GM12878 (cell line): ENCODE data around the gene ACAT2. TPM values are rescaled to one million over a fixed set of nuclear protein-coding genes. Genes with fewer than 3 reads are reported as not detected.

Experiments
- ATAC-seq: fragments of 200-7000 bp; cut with Tn5 transposase; 3 replicates; pipeline ENCODE4 v1.9.1; 2020; ENCODE audit warnings: mild to moderate bottlenecking, moderate library complexity
- BruUV-seq: library from RNA; stranded (reverse); fragments of 400-500 nt; replicated peaks from 2 replicates; lab custom pipeline; 2021; lab: Mats Ljungman, UMichigan
- CTCF ChIA-PET: fragments of 300-600 bp; sonication (Branson Sonifier 250); formaldehyde crosslinking; extraction: SDS; loops from one replicate; lab custom pipeline; 2021; ENCODE audit warnings: inconsistent platforms; lab: Yijun Ruan, JAX
- POLR2A ChIA-PET: fragments of 350-600 bp; formaldehyde crosslinking; extraction: SDS; loops from one replicate; lab custom pipeline; 2021; ENCODE audit warnings: inconsistent platforms; lab: Charles Lee
- RAD21 ChIA-PET: fragments of 300-600 bp; sonication (Branson Sonifier 250); formaldehyde crosslinking; loops from one replicate; lab custom pipeline; 2023; ENCODE audit warnings: antibody characterized with exemption; ENCODE audit not compliant: unreplicated experiment; lab: Charles Lee
- SMC1A ChIA-PET: fragments of 300-600 bp; sonication (Branson Sonifier 250); formaldehyde crosslinking; loops from one replicate; lab custom pipeline; 2023; ENCODE audit not compliant: unreplicated experiment, uncharacterized antibody; lab: Charles Lee
- DNase-seq: peaks from one replicate; pipeline ENCODE4 v3.0.0-alpha.2; 2011; ENCODE audit warnings: low read depth, low spot score
- FAIRE-seq: peaks from 3 replicates; lab custom pipeline; 2011; peaks lifted over from hg19 to GRCh38; lab: Jason Lieb, UNC
- H2AFZ ChIP-seq: 2 replicates; pipeline ENCODE4 v1.6.0; 2011; ENCODE audit warnings: low read depth, low read length, control low read depth; ENCODE audit not compliant: control insufficient read depth
- H3K27ac ChIP-seq: 2 replicates; pipeline ENCODE4 v1.5.1; 2011; ENCODE audit warnings: control low read depth; ENCODE audit not compliant: control insufficient read depth, insufficient read depth
- H3K27me3 ChIP-seq, 2 experiments: replicated peaks in 1 of 2; 2 replicates each; pipeline versions ENCODE4 v1.6.0 to v1.6.1; 2011; ENCODE audit warnings: low read length in 1 of 2; ENCODE audit not compliant: control insufficient read depth in 2 of 2, insufficient read depth in 2 of 2
- H3K36me3 ChIP-seq, 2 experiments: 2 replicates each; pipeline ENCODE4 v1.5.1; 2011; ENCODE audit warnings: low read length in 1 of 2; ENCODE audit not compliant: control insufficient read depth in 2 of 2, insufficient read depth in 2 of 2
- H3K4me1 ChIP-seq: 2 replicates; pipeline ENCODE4 v1.6.1; 2011; ENCODE audit warnings: mild to moderate bottlenecking, low read length, moderate library complexity, mixed read lengths; ENCODE audit not compliant: control insufficient read depth, insufficient read depth
- H3K4me2 ChIP-seq: 2 replicates; pipeline ENCODE4 v1.6.0; 2011; ENCODE audit warnings: control low read depth; ENCODE audit not compliant: control insufficient read depth, insufficient read depth
- H3K4me3 ChIP-seq: fragments of 200-600 bp; sonication (generic); 2 replicates; pipeline ENCODE4 v1.5.1; 2016
- H3K79me2 ChIP-seq: 2 replicates; pipeline ENCODE4 v1.6.0; 2011; ENCODE audit warnings: low read length; ENCODE audit not compliant: control insufficient read depth, insufficient read depth
- H3K9ac ChIP-seq: 2 replicates; pipeline ENCODE4 v1.8.0; 2011; ENCODE audit warnings: low read length, control low read depth, mixed read lengths; ENCODE audit not compliant: control insufficient read depth, insufficient read depth
- H3K9me3 ChIP-seq: replicated peaks from 3 replicates; pipeline ENCODE4 v1.5.1; 2011; ENCODE audit warnings: mild to moderate bottlenecking, low read length; ENCODE audit not compliant: control insufficient read depth, insufficient read depth
- H4K20me1 ChIP-seq: 2 replicates; pipeline ENCODE4 v1.6.0; 2011; ENCODE audit not compliant: control insufficient read depth, insufficient read depth
- ETV6 ChIP-seq, 2 experiments: fragments of 450-650 bp in 1 of 2; IDR thresholded peaks in 1 of 2; conservative IDR thresholded peaks in 1 of 2; 2 replicates each; pipeline ENCODE4 v1.6.1; 2014; ENCODE audit warnings: antibody characterized with exemption in 1 of 2, borderline replicate concordance in 1 of 2, low read depth in 1 of 2, mild to moderate bottlenecking in 1 of 2, moderate library complexity in 1 of 2
- MYC ChIP-seq: IDR thresholded peaks from 2 replicates; pipeline ENCODE4 v1.6.1; 2011; ENCODE audit warnings: mild to moderate bottlenecking, low read length, moderate library complexity, inconsistent platforms; ENCODE audit not compliant: insufficient read depth, insufficient replicate concordance, insufficient read length, severe bottlenecking
- NRF1 ChIP-seq: conservative IDR thresholded peaks from 2 replicates; pipeline ENCODE4 v1.6.1; 2011; ENCODE audit warnings: mild to moderate bottlenecking, low read depth, low read length, improper control_type of control experiment
- RAD21 ChIP-seq: IDR thresholded peaks from 2 replicates; pipeline ENCODE4 v1.6.1; 2011; ENCODE audit warnings: mild to moderate bottlenecking, low read depth, low read length, moderate library complexity; ENCODE audit not compliant: insufficient read depth
- RUNX3 ChIP-seq: IDR thresholded peaks from 2 replicates; pipeline ENCODE4 v1.6.1; 2012; ENCODE audit warnings: low read length, inconsistent platforms
- SMC3 ChIP-seq: IDR thresholded peaks from 2 replicates; pipeline ENCODE4 v1.6.1; 2011; ENCODE audit warnings: low read length, improper control_type of control experiment, borderline replicate concordance
- USF1 ChIP-seq: IDR thresholded peaks from 2 replicates; pipeline ENCODE4 v1.6.1; 2011; ENCODE audit warnings: borderline replicate concordance, low read depth, mild to moderate bottlenecking, moderate library complexity, mixed read lengths, low read length; ENCODE audit not compliant: insufficient read depth; ENCODE audit errors: extremely low read length
- ZNF384 ChIP-seq: IDR thresholded peaks from 2 replicates; pipeline ENCODE4 v1.6.1; 2012; ENCODE audit warnings: low read depth, mild to moderate bottlenecking, low read length, improper control_type of control experiment, borderline replicate concordance
- whole genome bisulfite sequencing: methylation state at CpG from one replicate; pipeline ENCODE4 v1.1.6; 2016; ENCODE audit warnings: low lambda C conversion rate; ENCODE audit not compliant: insufficient replicate concordance, insufficient coverage; ENCODE audit errors: missing lambda C conversion rate; 5-methylcytosine and 5-hydroxymethylcytosine counted together
- in situ Hi-C: fragments of 300-500 bp; cut with MboI; formaldehyde crosslinking; loops from 9 replicates; pipeline ENCODE4 v1.14.3; 2018; ENCODE audit warnings: mixed read lengths
- intact Hi-C: fragments of 100-400 bp; cut with micrococcal nuclease; formaldehyde crosslinking; loops from one replicate; pipeline ENCODE4 v1.14.2; 2022; ENCODE audit not compliant: unreplicated experiment
- polyA plus RNA-seq, 11 experiments: library from polyadenylated mRNA; depleted of rRNA in 4 of 11; unstranded in 6 of 11; stranded (reverse) in 5 of 11; fragments of >200 nt; fragmentation: Nextera tagmentation in 4 of 11; fragmentation: Illumina TruSeq in 1 of 11; extraction: Ambion mirVana in 4 of 11; extraction: Trizol in 1 of 11; gene quantifications; 1 replicate in 1 of 11; 2 replicates in 10 of 11; pipeline versions ENCODE4 v1.2.1 to v1.2.3, GENCODE V29; 2011 to 2016; ENCODE audit warnings: inconsistent platforms in 2 of 11, missing spikeins in 2 of 11, low read depth in 1 of 11
- total RNA-seq, 4 experiments: library from RNA; depleted of rRNA in 3 of 4; stranded (reverse); fragments of >200 nt in 3 of 4; fragmentation: Illumina TruSeq in 1 of 4; extraction: Trizol in 1 of 4; gene quantifications; 2 replicates each; pipeline versions ENCODE4 v1.2.1 to v1.2.3, GENCODE V29; 2013 to 2021
- TF ChIP-seq, protein P1 (sequence below): fragments of 450-650 bp; IDR thresholded peaks from 2 replicates; pipeline ENCODE4 v1.6.1; 2016; ENCODE audit warnings: mild to moderate bottlenecking, moderate library complexity, borderline replicate concordance
- TF ChIP-seq, protein P2 (sequence below): IDR thresholded peaks from 2 replicates; pipeline ENCODE4 v1.6.1; 2012; ENCODE audit warnings: low read depth, low read length, improper control_type of control experiment
- TF ChIP-seq, protein P3 (sequence below), 3 experiments: IDR thresholded peaks in 2 of 3; conservative IDR thresholded peaks in 1 of 3; 2 replicates each; pipeline ENCODE4 v1.5.1; 2011; ENCODE audit warnings: low read depth in 3 of 3, low read length in 3 of 3, mild to moderate bottlenecking in 3 of 3, control low read depth in 2 of 3, moderate library complexity in 2 of 3, inconsistent platforms in 1 of 3, mixed read lengths in 1 of 3; ENCODE audit not compliant: control insufficient read depth in 2 of 3, insufficient read depth in 1 of 3; ENCODE audit errors: extremely low read depth in 1 of 3

Gene ACAT2
- total and polyA plus RNA-seq, 10 of the 15 experiments (the other 5 are each of a cell fraction or from before 2014, with no cell fraction given) = 87.9 to 257 (median 132) TPM

DNA sequence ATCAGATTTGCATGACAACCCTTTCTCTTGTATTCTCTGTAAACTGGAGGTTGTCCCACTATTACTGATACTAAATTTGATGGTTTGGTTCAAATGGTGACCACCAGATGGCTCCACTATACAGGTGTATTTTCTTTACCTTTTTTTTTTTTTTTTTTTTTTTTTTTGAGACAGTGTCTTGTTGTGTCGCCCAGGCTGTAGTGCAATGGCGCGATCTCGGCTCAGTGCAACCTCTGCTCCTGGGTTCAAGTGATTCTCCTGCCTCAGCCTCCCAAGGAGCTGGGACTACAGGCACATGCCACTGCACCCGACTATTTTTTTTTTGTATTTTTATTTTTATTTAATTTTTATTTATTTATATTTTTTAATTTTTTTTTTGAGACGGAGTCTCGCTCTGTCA, 41.1 kb upstream of the ACAT2 start:
- intact Hi-C loops = no loop called here
- H3K4me2 ChIP-seq = no peak overlapping the region
- ChIA-PET SMC1A (interaction anchor here (0.6 to 2.3 kb wide), 9 partner anchors 20 to 349 kb away, joined by 3 to 11 read pairs (median 5); partner anchors contain the start of gene MRPL18), CTCF (interaction anchor here (0.6 to 3.9 kb wide), 19 partner anchors 8 to 735 kb away, joined by 3 to 15 read pairs (median 4); no protein-coding TSS in a partner anchor), RAD21 (interaction anchor here (0.6 to 1.7 kb wide), 5 partner anchors 29 to 253 kb away, joined by 4 to 7 read pairs (median 4); no protein-coding TSS in a partner anchor), POLR2A (interaction anchor here (1.2 kb wide), 1 partner anchor 27 kb away, joined by 4 read pairs; no protein-coding TSS in a partner anchor)
- no peak overlapping the region for H2AFZ ChIP-seq
- H3K36me3 ChIP-seq = no peaks in the 10 kb centered on the region
- BruUV-seq = no TSS peak
- H3K27me3 ChIP-seq = no peaks in the 10 kb centered on the region
- no peak overlapping the region for H3K4me3 ChIP-seq
- no peaks in the 10 kb centered on the region for H3K4me1 ChIP-seq
- FAIRE-seq (no peak), ATAC-seq (peak; percentile 71), DNase-seq (no peak)
- no peak overlapping the region for H3K27ac ChIP-seq
- peak; percentile 39; the same call in 1 of the 2 replicates for TF ChIP-seq SMC3
- peak; percentile 59 for TF ChIP-seq RAD21
- TF ChIP-seq, protein P1, sequence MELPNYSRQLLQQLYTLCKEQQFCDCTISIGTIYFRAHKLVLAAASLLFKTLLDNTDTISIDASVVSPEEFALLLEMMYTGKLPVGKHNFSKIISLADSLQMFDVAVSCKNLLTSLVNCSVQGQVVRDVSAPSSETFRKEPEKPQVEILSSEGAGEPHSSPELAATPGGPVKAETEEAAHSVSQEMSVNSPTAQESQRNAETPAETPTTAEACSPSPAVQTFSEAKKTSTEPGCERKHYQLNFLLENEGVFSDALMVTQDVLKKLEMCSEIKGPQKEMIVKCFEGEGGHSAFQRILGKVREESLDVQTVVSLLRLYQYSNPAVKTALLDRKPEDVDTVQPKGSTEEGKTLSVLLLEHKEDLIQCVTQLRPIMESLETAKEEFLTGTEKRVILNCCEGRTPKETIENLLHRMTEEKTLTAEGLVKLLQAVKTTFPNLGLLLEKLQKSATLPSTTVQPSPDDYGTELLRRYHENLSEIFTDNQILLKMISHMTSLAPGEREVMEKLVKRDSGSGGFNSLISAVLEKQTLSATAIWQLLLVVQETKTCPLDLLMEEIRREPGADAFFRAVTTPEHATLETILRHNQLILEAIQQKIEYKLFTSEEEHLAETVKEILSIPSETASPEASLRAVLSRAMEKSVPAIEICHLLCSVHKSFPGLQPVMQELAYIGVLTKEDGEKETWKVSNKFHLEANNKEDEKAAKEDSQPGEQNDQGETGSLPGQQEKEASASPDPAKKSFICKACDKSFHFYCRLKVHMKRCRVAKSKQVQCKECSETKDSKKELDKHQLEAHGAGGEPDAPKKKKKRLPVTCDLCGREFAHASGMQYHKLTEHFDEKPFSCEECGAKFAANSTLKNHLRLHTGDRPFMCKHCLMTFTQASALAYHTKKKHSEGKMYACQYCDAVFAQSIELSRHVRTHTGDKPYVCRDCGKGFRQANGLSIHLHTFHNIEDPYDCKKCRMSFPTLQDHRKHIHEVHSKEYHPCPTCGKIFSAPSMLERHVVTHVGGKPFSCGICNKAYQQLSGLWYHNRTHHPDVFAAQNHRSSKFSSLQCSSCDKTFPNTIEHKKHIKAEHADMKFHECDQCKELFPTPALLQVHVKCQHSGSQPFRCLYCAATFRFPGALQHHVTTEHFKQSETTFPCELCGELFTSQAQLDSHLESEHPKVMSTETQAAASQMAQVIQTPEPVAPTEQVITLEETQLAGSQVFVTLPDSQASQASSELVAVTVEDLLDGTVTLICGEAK = peak; percentile 53; the same call in 1 of the 2 replicates
- TF ChIP-seq MYC = no peak
- peak; percentile 14; the same call in 1 of the 2 replicates for TF ChIP-seq RUNX3
- TF ChIP-seq ETV6 (conservative IDR thresholded peaks at IDR 0.05 in 1 of 2, IDR thresholded peaks at IDR 0.05 in 1 of 2; ENCODE audit: borderline replicate concordance in 1 of 2, low read depth in 1 of 2) = no peak
- TF ChIP-seq ZNF384 = peak; percentile 97
- TF ChIP-seq NRF1 = no peak
- TF ChIP-seq, protein P2, sequence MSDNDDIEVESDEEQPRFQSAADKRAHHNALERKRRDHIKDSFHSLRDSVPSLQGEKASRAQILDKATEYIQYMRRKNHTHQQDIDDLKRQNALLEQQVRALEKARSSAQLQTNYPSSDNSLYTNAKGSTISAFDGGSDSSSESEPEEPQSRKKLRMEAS = no peak
- TF ChIP-seq, protein P3, sequence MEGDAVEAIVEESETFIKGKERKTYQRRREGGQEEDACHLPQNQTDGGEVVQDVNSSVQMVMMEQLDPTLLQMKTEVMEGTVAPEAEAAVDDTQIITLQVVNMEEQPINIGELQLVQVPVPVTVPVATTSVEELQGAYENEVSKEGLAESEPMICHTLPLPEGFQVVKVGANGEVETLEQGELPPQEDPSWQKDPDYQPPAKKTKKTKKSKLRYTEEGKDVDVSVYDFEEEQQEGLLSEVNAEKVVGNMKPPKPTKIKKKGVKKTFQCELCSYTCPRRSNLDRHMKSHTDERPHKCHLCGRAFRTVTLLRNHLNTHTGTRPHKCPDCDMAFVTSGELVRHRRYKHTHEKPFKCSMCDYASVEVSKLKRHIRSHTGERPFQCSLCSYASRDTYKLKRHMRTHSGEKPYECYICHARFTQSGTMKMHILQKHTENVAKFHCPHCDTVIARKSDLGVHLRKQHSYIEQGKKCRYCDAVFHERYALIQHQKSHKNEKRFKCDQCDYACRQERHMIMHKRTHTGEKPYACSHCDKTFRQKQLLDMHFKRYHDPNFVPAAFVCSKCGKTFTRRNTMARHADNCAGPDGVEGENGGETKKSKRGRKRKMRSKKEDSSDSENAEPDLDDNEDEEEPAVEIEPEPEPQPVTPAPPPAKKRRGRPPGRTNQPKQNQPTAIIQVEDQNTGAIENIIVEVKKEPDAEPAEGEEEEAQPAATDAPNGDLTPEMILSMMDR (IDR thresholded peaks at IDR 0.05 in 2 of 3, conservative IDR thresholded peaks at IDR 0.05 in 1 of 3; ENCODE audit: control insufficient read depth in 2 of 3, extremely low read depth in 1 of 3, insufficient read depth in 1 of 3, low read depth in 3 of 3, low read length in 3 of 3) = peak; percentile 27 to 49 (median 27); a peak in 4 of 6 replicates
- TF ChIP-seq USF1 = no peak
- 75% methylated on average over 4 of the region's 7 CpGs for WGBS
- H3K9me3 ChIP-seq = no peaks in the 10 kb centered on the region; the same call in 2 of the 3 replicates
- no peak overlapping the region for H3K9ac ChIP-seq
- in situ Hi-C loops = loop anchor here (25.0 kb wide), 1 partner anchor 742 kb away; no protein-coding TSS in a partner anchor
- peaks cover 28% of the 10 kb centered on the region for H3K79me2 ChIP-seq
- no peaks in the 10 kb centered on the region for H4K20me1 ChIP-seq
